T-helper 2 cell treated with Interferon-gamma antibody and Interleukin-4, amounts not matched to agents 100 ng/mL and 5 ng/mL, for 36 hours (primary cell): ENCODE measurements around the gene GREB1L. TPM values are rescaled to one million over a fixed set of nuclear protein-coding genes. Genes with fewer than 3 reads are reported as not detected.
"Not testable (repeated sequence)": the region's sequence is repeated elsewhere in the genome, so short reads cannot be mapped to it uniquely, and the experiment has no call there.

Experiments used
- intact Hi-C: fragments of 100-400 bp; cut with micrococcal nuclease; formaldehyde crosslinking; loops from one replicate; pipeline ENCODE4 v1.15.1; 2023
- total RNA-seq: library from RNA; stranded (reverse); gene quantifications from 2 replicates; pipeline ENCODE4 v1.2.3, GENCODE V29; 2022

The GREB1L gene
- total RNA-seq, 1 donor from 2014 or later = not detected

DNA sequence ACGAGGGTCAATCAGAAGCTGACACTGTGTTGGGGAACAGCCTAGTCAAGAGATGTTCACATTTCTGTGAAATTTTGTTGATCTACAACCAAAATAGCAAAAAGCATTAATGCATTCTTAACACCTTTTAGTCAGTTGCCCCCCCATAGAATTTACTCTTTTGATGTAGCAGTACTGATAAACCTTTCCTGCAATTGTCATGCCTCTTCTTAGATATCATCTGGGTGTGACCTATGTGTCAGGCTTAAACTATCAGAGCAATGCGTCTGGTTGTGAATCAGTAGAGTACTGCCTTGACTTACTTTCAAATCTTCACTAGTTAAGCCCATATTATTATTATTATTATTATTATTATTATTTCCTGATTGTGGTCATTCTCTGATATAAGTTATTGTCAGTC is 61.9 kb downstream of the GREB1L start:
- intact Hi-C loops = no loop called here

DNA sequence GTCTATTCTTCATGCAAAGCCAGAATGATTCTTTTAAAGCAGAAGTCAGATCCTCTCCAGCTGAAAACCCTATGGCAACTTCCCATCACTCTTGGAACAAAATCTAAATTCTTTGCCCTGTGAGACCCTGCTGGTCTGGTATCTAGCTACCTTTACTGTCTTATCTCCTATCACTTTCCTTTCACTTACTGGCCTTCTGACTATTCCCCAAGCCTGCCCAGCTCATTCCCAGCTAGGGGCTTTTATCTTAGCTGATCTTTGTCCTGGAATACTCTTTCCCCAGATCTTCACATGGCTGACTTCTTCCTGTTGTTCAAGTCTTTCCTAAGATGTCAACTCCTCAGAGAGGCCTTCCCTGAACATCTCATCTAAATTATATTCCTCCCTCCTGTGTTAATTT is 63.6 kb downstream of the GREB1L start:
- intact Hi-C loops = no loop called here

DNA sequence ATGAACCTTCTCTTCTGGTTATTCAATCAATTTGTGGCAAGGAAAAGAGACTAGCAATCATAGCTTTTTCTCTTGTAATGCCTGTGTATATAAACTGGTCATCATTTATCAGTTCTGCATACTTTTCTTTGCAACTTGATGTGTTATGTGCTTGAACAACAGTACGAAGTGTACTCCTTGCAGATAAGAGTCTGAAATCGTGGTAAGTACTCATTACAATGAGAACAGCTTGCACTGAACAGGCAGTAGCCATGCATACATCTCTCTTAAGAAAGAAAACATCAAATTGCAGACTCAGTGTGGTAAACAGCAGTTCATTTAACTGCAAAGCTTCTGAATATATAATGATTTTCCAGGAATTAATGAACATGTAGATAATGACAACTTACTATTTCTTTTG is 64.3 kb downstream of the GREB1L start:
- intact Hi-C loops = no loop called here

DNA sequence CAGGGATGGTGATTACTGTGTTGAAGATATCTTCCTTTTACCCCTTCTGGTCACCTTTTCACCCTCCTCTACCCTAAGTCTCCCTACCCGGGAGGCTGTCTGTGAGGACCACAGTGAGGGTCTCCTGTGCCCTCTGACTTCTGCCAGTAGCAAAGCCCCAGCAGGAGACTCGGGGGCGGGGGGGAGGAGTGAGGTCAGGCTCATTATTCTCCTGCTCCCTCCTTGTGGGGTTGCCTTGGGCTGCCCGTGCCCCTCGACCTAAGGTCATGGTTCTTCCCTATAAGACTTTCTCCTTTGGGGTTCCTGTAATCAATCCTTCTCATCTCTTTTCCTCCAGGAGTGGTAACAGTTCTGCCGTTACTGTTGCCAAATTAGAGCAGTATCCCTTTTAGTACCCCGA is 65.5 kb downstream of the GREB1L start:
- intact Hi-C loops = no loop called here

DNA sequence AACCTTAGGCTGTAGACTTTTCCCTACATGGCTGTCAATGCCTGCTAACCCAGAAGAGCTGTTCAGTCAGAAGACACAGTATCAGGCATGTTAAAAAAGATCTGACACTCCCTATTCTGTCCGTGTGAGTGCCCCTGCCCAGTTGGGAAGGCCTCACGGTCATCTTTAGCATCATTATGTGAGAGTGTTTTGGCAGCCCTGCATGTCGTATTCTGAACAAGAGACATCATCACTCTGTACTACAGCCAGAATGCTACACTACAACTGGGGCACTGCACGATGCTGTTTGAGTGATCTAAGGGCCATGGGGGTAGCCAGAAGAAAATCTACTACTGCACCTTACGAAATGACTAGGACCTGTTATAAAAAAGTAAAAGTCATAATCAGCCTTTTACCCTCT is 67.2 kb downstream of the GREB1L start:
- intact Hi-C loops = no loop called here

DNA sequence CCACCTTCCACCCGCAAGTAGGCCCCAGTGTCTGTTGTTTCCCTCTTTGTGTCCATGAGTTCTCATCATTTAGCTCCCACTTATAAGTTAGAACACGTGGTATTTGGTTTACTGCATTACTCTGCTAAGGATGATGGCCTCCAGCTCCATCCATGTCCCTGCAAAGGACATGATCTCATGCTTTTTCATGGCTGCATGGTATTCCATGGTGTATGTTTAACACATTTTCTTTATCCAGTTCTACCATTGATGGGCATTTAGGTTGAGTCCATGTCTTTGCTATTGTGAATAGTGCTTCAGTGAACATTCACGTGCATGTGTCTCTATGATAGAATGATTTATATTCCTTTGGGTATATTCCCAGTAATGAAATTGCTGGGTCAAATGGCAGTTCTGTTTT is 69.9 kb downstream of the GREB1L start:
- intact Hi-C loops = not testable (repeated sequence)

DNA sequence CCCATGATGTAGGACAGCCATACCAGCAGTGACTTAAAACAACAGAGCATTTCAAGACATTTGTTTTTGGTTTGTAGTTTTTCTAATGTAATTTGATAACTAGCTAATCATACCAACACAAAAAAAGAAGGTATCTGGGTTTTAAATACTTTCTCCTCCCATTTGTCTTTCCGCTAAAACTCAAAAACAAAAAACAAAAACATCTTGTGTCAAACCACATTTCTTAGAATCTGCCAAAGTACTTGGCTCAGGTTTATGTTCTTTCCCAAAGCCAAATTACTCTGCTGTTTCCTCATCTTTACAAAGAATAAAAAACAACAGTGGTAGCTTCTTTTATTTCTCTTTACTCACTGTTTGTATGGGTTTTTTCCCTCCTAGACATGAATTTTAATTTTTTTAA is 71.5 kb downstream of the GREB1L start:
- intact Hi-C loops = no loop called here

DNA sequence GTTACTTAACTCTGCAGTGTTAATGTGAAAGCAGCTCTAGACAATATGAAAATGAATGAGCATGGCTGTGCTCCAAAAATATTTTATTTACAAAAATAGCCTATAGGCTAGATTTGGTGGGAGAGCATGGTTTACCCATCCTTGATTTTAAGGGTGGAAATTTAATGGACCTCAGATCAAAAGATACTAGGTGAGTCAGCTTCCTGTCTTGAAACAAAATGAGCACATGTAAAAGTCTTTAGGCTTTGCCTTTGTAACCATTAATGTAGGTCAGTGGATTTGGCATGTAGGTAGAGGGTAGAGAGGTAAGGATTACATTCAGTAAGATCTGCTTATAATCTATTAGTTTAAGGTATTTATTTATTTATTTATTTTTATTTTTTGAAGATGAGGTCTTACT is 72.7 kb downstream of the GREB1L start:
- intact Hi-C loops = no loop called here

DNA sequence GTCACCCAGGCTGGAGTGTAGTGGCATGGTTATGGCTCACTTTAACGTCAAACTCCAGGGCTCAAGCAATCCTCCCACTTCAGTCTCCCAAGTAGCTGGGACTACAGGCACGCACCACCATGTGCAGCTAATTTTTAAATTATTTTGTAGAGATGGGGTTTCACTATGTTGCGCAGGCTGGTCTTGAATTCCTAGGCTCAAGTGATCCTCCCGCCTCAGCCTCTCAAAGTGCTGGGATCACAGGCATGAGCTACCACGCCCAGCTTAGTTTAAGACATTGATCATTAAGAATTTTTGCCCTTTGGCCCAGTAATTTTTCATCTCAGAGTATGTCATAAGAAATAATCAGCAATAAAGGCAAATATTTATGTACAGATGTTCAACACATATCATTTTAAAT is 73.1 kb downstream of the GREB1L start:
- intact Hi-C loops = not testable (repeated sequence)

DNA sequence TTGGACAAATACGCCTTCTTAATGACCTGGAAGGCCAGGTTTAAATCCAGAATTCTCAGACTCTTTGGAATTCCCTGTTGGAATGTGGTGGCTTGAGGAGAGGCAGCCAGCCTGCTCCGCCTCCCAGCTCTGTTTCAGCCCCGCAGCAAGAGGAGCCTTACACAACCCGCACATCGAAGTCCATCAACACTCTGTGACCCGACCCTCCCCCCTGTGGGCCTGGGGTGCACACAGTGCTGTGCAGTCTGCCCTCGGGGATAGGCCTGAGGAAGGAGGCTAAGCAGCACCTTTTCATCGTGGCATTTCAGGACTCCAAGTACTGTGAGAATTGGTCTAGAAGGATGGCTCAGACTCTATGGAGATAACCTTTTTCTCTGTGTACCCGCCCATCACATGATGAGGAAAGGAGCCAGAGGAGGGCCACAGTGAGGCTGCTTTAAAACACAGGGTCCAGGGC is 73.7 kb downstream of the GREB1L start:
- intact Hi-C loops = no loop called here

DNA sequence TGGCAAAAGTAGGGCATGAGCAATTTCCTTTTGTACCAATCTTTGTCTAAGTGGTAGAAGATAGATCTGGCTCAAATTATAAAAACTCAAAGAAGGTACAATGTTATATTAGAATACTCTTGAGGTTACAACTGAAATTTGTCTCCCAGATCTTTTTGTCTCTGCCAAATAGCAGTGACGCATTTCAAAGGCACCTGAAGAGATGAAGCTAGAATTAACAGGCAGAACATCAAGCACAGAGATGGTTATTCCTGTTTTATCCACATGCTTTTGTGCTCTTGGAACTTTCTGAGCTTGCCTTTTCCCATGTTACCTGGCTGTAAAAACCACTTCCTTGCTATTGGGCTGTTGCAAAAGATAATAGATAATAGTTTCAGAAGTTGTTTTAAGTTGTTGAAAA is 74.3 kb downstream of the GREB1L start:
- intact Hi-C loops = no loop called here

DNA sequence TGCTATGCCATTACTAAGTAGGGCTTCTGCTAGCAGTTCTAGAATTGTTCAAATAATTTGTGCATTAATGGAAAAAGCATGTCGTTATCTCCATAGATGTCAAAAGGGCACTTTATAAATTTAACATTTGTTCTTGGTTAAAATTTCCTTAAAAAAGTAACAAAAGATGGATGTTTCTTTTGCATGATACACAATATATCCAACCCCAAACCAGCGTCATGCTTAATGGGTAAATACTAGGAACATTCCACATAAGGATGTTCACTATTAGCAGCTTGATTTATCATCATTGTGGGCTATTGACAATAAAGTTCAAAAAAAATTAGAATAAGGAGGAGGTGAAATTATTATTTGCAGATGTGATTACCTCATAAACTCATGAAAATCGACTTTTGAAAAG is 79.7 kb downstream of the GREB1L start:
- intact Hi-C loops = no loop called here

DNA sequence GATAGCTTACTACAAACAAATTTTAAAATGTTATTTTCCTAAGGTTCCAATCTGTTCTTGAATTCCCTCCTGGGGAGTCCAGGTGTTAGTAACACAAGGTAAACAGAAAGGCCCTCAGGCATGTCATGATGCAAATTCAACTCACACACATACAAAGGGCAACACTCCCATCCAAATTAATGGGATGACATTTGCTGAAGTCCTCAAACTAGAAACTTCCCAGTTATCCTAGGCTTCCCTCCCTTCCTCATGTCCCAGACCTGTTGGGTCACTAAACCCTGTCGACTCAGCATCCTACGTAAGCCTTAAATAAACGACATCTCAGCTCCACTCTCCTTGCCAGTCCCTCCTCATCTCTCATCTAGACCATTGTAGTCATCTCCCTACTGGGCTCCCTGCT is 85.1 kb downstream of the GREB1L start:
- intact Hi-C loops = no loop called here

DNA sequence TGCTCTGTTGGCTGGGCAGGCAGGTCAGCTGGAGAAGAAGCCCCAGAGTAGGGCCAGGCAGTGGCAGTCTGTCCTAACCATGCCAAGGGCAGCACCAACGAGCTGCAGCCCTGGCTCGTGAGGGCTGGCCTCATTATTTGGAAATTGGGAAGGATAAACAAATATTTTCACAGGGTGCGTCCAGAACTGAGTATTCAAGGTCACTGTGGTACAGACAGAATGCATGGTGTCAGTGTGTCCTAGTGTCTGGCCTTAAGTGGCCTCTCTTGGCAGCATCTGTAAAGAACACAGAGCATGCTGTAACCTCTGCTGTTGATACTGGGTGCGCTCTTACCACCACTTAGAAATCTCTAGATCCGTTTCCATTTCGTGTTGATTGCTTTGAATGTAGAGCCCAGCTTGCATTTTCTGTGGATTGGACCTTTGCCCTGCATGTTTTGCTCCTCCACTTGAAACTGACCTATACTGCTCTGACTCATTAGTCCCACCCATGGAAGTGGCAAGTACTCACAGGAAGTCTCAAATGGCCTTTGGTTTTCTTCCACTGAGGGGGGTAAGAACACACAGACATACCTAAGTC is 88.2 kb downstream of the GREB1L start:
- intact Hi-C loops = no loop called here

DNA sequence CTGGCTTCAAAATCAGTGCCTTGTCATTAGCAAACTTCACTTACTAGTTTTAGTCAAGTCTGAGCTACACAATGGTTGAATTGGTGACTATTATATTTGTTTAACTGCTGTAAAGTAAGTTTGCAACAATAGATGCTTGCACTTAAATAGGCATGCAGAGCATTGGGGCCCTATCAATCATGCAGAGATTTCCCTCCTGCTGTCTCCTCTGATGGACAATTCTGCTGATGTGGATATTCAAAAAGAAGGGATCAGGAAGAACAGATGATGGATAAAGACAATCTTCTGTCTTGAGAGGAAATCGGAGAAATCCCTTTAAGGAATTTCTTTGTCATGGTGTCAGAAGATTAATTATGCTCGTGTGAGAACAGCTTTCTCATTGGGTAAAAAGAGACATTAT is 89.0 kb downstream of the GREB1L start:
- intact Hi-C loops = no loop called here

DNA sequence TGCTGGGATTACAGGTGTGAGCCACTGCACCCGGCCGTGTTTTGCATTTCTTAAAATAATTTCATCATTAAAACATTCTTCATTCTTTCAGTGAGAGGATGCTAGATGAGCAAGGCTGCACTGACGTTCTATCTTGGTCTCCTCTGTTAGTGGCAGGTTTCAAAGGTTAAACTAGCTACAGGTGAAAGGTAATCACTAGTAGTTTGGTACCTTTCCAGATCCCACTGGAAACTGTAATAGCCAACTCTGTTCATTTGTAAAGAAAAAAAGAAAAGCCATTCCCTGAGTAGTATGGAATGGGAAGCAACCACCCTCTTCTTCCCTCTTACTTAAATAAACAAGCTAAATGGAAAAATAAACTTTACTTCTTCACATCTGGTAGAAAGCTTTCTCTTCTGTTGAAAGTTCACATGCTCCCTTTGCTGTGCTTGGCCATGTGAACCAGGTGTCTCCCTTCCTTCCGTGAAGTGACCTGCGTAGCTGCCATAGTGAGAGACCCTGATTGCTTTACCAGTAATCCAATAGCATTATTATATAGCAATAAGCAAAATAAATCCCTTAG is 94.0 kb downstream of the GREB1L start:
- intact Hi-C loops = no loop called here

DNA sequence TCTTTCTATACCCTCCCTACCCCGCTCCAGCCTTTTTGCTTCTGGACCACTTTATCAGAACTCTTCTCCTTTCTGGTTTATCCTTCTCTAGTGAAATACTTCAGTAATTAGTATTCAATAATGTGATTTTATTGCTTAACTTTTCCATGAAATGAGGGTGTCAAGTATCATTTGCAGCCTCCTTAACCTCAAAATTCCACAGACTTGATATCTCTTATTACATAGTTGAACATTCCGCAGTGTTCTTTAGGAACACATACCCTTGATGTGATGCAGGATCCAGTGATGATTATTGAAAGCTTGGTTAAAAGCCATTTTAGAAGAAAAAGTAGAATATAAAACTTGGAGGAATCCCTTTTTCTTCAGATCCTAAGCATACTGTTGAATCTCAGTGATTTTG is 94.8 kb downstream of the GREB1L start:
- intact Hi-C loops = no loop called here

DNA sequence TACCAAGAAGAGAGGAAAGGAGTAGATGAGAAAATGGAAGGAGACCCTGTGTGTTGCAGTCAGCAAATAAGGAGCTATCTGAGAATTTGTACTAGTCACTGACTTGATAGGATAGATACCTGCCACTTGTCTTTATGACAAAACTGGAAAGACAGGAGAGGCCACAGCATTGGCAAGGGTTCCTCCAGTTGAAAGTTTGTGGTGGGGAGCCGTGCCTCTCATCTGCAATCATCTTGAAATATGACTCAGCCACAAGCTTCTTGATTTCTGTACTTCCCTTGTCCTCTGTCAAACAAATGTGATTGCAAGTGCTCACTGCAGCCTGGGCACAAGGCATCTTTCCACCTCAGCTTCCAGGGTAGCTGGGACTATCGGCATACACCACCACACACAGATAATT is 99.1 kb downstream of the GREB1L start:
- intact Hi-C loops = no loop called here

DNA sequence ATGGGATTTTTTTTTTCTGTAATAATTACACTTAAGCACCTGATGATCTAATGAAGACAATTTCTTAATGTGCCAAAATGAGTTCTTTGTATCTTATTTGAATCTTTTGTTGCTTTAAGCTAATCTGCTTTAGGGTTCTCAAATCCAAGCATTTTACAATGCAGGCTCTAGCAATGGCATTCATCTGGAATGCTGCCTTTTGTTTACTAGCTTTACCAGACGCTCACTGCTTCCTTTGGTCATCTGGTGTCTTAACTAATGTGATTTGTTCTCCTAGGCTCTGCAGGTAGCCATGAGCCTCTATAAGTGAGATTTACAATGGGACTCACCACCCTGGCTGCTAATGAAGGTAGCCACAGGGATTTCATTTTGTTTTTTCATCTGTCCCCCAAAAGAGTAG is 100.3 kb downstream of the GREB1L start:
- intact Hi-C loops = no loop called here

DNA sequence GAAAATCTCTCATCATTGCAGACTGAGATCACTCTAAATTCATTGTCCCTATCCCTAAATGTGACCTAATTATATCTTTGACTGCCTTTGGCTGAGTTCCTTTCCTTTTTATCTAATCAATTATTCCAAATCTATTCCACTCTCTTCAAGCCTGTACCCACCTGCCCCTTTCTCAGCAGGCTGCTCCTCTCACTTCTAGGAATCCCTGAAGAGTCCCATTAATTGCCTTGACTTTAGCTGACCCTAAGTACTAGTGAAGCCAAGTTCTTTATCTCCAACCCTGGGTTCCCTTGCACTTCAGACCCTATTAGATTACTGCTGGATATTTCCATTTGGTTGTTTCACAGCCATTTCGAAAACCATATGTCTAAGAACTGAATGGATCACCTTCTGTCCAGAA is 102.8 kb downstream of the GREB1L start:
- intact Hi-C loops = no loop called here

DNA sequence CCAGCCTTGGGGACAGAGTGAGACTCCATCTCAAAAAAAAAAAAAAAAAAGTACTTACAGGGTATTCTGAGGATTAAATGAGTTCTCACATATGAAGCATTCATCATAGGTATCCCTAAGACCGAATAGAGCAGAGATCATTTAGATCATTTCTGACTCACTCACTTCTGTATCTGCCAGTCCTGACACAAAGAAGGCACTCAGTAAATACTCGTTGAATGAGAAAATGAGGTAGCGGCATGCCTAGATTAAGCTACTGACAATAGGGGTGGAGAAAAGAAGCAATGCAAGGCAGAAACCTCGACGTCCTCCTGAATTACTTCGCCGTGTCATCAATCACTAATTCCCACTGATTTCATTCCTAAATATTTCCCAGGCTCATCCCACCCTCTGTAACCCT is 103.8 kb downstream of the GREB1L start:
- intact Hi-C loops = no loop called here

DNA sequence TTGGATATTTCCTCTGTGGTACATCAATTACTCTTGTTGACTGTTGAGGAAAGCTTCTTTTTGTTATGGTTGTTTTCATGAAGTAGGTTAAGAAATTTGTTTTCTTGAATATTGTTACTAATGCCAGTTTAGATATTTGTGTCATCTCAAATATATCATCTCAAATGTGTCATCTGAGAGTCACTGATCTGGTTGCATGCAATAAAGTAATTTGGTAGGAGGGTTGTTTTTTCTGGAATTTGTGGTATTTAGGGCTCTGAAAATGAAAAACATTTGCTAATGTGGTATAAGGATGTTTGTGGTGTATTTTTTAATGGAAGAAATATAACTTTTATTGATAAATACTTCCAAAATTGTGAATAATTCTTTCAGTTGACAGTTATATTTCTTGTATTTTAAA is 117.7 kb downstream of the GREB1L start:
- intact Hi-C loops = no loop called here

DNA sequence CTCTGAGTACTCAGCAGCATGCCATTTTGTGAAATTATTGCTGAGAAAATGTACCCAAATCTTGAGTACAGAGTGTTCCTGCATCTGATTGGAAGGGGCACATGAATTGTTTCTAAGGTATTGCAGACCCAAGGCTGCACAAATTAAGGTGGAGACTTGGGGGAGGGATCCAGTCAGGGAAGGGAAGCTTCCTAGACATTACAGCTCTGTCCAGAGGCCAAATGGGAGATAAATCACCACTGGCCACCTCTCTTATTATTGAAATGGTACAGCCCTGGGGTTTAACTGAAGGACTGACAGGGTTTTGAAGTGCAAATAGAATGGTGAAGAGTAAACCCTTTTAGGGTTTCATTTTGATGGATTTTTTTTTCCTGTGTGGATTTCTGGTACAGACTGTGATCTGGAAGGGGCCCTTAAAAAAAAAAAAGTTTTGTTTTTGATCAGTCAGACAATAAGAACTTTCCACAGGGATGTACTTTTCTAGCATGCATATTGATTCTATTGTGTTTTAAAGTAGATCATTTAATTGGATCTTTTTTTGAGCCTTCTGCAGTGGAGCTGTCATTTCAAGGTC is 119.4 kb downstream of the GREB1L start:
- intact Hi-C loops = no loop called here
